ENCODE data around the gene APOF. TPM values are rescaled to one million over a fixed set of nuclear protein-coding genes. Genes with fewer than 3 reads are reported as not detected.
A peak's percentile ranks its signal among the peaks of the same experiment; 100 is the strongest.

APOF gene
- total RNA-seq, 1 experiment from 2014 or later, result 0.17 TPM

DNA sequence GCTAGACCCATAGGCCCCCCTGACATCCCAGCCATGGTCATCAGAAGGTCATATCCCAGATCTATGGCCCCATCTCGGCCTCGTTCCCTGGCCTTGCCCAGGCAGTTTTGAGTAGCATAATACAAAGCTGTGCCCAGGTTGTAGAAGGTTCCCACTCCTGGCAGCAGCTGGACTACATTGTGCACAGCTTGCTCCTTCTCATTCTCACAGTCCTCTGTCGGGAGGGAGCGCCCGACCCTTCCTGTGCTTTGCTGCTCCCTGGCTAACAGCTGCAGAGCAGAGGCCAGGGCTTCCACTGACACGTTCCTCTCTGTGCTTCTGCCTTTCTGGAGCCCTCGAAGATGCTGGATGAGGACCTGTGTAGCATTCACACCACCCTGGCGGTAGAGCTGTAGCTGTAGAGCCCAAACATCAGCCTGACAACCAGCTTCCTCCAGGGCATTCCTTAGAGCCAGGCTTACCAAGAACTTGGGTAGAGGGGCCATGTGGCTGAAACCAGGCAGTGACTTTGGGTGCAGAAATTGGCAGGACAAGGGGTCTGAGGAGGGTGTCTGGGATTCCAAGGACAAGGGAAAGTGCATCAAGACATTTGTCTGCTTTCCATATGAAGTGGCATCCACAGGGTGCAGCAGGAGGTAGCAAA lies 1.0 kb downstream of the APOF start:
- H3K27me3 ChIP-seq (ENCODE audit: insufficient read depth, low read length), result no peaks in the 10 kb centered on the region
- H3K4me3 ChIP-seq (replicated peaks in 1 of 2; ENCODE audit: low read depth in 1 of 2, low read length in 2 of 2), result no peak overlapping the region; a peak in 1 of 4 replicates
- BruUV-seq (replicated peaks), result no TSS peak
- H3K36me3 ChIP-seq (ENCODE audit: control insufficient read depth in 1 of 2, insufficient read depth in 2 of 2, low read length in 2 of 2), result no peaks in the 10 kb centered on the region
- ChIA-PET RAD21 (ENCODE audit: low non-redundant PET in 1 of 2, low total read pairs in 2 of 2, uncharacterized antibody in 2 of 2, unreplicated experiment in 2 of 2) (no interaction called here), POLR2A (interaction anchor here (1.2 to 2.5 kb wide), 3 partner anchors 8 to 29 kb away, joined by 5 to 20 read pairs (median 16); partner anchors contain the start of gene PAN2), CTCF (no interaction called here)
- no peak overlapping the region for H3K27ac ChIP-seq (ENCODE audit: low read depth, low read length)
- no peaks in the 10 kb centered on the region for H3K9me2 ChIP-seq (ENCODE audit: insufficient read depth)
- intact Hi-C loops (cut with micrococcal nuclease), result loop anchor here (2.0 kb wide), 1 partner anchor 27 kb away; no protein-coding TSS in a partner anchor
- H4K20me1 ChIP-seq (ENCODE audit: insufficient read depth), result no peaks in the 10 kb centered on the region
- DNase-seq (ENCODE audit: low read depth, low spot score) (no peak), ATAC-seq (no peak)
- H3K79me2 ChIP-seq (ENCODE audit: insufficient read depth, low read length), result peaks cover 10% of the 10 kb centered on the region; the same call in 1 of the 2 replicates
- no peak overlapping the region for H2AFZ ChIP-seq (ENCODE audit: low read depth, low read length, poor library complexity, severe bottlenecking)
- peaks cover 10 to 18% of the 10 kb centered on the region in 2 experiments; a peak in 3 of 4 replicates for H3K4me1 ChIP-seq (ENCODE audit: control insufficient read depth in 1 of 2, insufficient read depth in 2 of 2, low read length in 2 of 2)
- no peaks in the 10 kb centered on the region for H3K9me3 ChIP-seq (ENCODE audit: control insufficient read depth in 1 of 2, insufficient read depth in 1 of 2, low read depth in 1 of 2, low read length in 2 of 2)
- peak overlapping the region; percentile 83 for H3K4me2 ChIP-seq (ENCODE audit: low read length)
- TF ChIP-seq, protein P1, sequence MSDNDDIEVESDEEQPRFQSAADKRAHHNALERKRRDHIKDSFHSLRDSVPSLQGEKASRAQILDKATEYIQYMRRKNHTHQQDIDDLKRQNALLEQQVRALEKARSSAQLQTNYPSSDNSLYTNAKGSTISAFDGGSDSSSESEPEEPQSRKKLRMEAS (IDR thresholded peaks at IDR 0.05), result no peak
- TF ChIP-seq POLR2A (IDR thresholded peaks at IDR 0.05; ENCODE audit: borderline replicate concordance, extremely low read depth, insufficient read depth, insufficient read length) (no peak), SRF (IDR thresholded peaks at IDR 0.05; ENCODE audit: low read depth) (no peak), SIN3A (IDR thresholded peaks at IDR 0.05; ENCODE audit: low read depth) (no peak), ELF1 (IDR thresholded peaks at IDR 0.05; ENCODE audit: borderline replicate concordance, low read depth) (no peak), TCF7L2 (IDR thresholded peaks at IDR 0.05; ENCODE audit: borderline replicate concordance, extremely low read depth, insufficient read depth, insufficient read length) (no peak), EGR1 (IDR thresholded peaks at IDR 0.05; ENCODE audit: low read depth) (no peak), POLR2AphosphoS5 (IDR thresholded peaks at IDR 0.05; ENCODE audit: low read depth, low read length) (no peak), ZFX (IDR thresholded peaks at IDR 0.05) (no peak), CEBPB (IDR thresholded peaks at IDR 0.05; ENCODE audit: low read depth) (no peak), EZH2phosphoT487 (IDR thresholded peaks at IDR 0.05; ENCODE audit: borderline replicate concordance) (no peak), SP1 (IDR thresholded peaks at IDR 0.05; ENCODE audit: low read depth) (no peak), ATF3 (IDR thresholded peaks at IDR 0.05) (no peak), CBX3 (IDR thresholded peaks at IDR 0.05; ENCODE audit: low read depth) (no peak), RAD21 (IDR thresholded peaks at IDR 0.05; ENCODE audit: low read depth) (no peak), YY1 (IDR thresholded peaks at IDR 0.05; ENCODE audit: extremely low read depth, insufficient replicate concordance, low read depth, low read length) (no peak), REST (IDR thresholded peaks at IDR 0.05; ENCODE audit: low read depth) (no peak), ZNF274 (IDR thresholded peaks at IDR 0.05; ENCODE audit: low read depth, low read length) (no peak)
- H3K9ac ChIP-seq (ENCODE audit: low read length), result no peak overlapping the region
